ENCODE measurements around the gene SRP54.

- TF ChIP-seq CTCF (IDR thresholded peaks at IDR 0.05; ENCODE audit: low read depth, low read length) = no peak
- no peak for TF ChIP-seq POLR2A (IDR thresholded peaks at IDR 0.05; ENCODE audit: extremely low read depth, insufficient read length)
- no peak for TF ChIP-seq MAX (IDR thresholded peaks at IDR 0.05; ENCODE audit: low read depth, low read length)
Measured at GRCh38 chr14:35073486-35073885, 90.7 kb downstream of the SRP54 start.
